Neural progenitor cell (in vitro differentiated cells): ENCODE results near the gene DTNB.

Experiments used
- EZH2 ChIP-seq: fragments of 200-600 bp; sonication (generic); IDR thresholded peaks from 2 replicates; pipeline ENCODE4 v1.6.1; 2017; ENCODE audit warnings: antibody characterized with exemption, mild to moderate bottlenecking, moderate library complexity
- TF ChIP-seq, protein P1 (sequence below): fragments of 200-600 bp; sonication (generic); IDR thresholded peaks from 2 replicates; pipeline ENCODE4 v1.5.1; 2017; ENCODE audit warnings: antibody characterized with exemption, mild to moderate bottlenecking

DNA sequence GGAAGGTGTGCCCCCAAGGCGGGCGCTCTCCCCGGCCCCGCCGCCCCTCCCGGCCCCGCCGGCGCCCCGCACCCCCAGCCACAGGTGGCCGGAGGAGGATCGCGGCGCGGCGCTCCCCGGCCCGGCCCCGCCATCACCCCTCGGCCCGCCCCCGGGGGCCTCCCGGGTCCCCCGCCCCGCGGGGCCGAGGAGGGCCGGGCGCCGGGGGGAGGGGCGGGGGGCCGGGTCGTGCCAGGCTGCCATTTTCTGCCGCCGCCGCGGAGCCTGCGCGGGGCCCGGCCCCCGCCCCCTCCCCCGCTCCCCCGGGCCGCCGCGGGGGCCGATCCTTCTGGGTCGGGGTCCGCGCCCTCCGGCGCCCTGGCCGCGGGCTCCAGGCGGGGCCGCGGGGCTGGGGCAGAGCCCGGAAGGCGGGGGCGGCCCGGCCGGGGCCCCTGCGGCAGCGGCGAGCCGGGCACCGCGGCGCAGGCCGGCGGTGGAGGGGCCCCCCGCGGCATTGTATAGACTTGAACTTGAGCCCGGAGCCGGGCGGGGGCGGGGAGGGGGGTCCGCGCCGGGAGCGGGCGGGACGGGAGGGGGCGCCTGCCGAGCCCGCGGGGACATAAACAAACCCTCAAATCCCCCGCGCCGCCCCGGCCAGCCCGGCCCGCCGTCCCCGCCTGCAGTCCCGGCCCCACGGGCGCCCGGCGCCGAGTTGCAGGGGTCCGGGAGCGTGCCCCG lies 332.2 kb downstream of the DTNB start:
- TF ChIP-seq, protein P1, sequence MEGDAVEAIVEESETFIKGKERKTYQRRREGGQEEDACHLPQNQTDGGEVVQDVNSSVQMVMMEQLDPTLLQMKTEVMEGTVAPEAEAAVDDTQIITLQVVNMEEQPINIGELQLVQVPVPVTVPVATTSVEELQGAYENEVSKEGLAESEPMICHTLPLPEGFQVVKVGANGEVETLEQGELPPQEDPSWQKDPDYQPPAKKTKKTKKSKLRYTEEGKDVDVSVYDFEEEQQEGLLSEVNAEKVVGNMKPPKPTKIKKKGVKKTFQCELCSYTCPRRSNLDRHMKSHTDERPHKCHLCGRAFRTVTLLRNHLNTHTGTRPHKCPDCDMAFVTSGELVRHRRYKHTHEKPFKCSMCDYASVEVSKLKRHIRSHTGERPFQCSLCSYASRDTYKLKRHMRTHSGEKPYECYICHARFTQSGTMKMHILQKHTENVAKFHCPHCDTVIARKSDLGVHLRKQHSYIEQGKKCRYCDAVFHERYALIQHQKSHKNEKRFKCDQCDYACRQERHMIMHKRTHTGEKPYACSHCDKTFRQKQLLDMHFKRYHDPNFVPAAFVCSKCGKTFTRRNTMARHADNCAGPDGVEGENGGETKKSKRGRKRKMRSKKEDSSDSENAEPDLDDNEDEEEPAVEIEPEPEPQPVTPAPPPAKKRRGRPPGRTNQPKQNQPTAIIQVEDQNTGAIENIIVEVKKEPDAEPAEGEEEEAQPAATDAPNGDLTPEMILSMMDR: no peak
- no peak for TF ChIP-seq EZH2
